Activated T-helper 1 cell treated with anti-CD3 and anti-CD28 coated beads, Interleukin-12 subunit alpha, Interleukin-12 subunit beta, Interleukin-2, Interleukin-4 antibody, amounts not matched to agents 30 ng/mL and 10 ng/mL and 1 ng/mL, durations not matched to agents 14 hours and 24 hours and 36 hours (primary cell): Measurements from ENCODE around the gene EHD4. TPM values are rescaled to one million over a fixed set of nuclear protein-coding genes. Genes with fewer than 3 reads are reported as not detected.

Experiments used
- DNase-seq: peaks from one replicate; pipeline ENCODE4 v3.0.0; 2021; ENCODE audit warnings: low spot score
- H3K27ac Mint-ChIP-seq: one replicate; pipeline ENCODE4 v1.8.0; 2021; ENCODE audit warnings: mild to moderate bottlenecking, mixed read lengths
- H3K27me3 Mint-ChIP-seq: one replicate; pipeline ENCODE4 v1.8.0; 2022; ENCODE audit warnings: mild to moderate bottlenecking, moderate library complexity, mixed read lengths; ENCODE audit not compliant: insufficient read depth
- H3K36me3 Mint-ChIP-seq: one replicate; pipeline ENCODE4 v1.8.0; 2021; ENCODE audit warnings: low read depth, mixed read lengths
- H3K4me1 Mint-ChIP-seq: one replicate; pipeline ENCODE4 v1.8.0; 2021; ENCODE audit warnings: low read depth, mixed read lengths
- H3K4me3 Mint-ChIP-seq: one replicate; pipeline ENCODE4 v1.8.0; 2021; ENCODE audit warnings: mild to moderate bottlenecking, moderate library complexity, mixed read lengths
- H3K9me3 Mint-ChIP-seq: one replicate; pipeline ENCODE4 v1.8.0; 2021; ENCODE audit warnings: mixed read lengths
- intact Hi-C: fragments of 100-400 bp; cut with micrococcal nuclease; formaldehyde crosslinking; loops from one replicate; pipeline ENCODE4 v1.15.1; 2024
- total RNA-seq: library from RNA; stranded (reverse); gene quantifications from 2 replicates; pipeline ENCODE4 v1.2.3, GENCODE V29; 2022

Gene EHD4
- total RNA-seq, 1 donor from 2014 or later: 30.1 TPM

GRCh38 chr15:42007386-42007785 lies 35.0 kb upstream of the EHD4 start:
- Mint-ChIP-seq H3K27ac (peak overlapping the region; percentile 7), H3K9me3 (no peaks in the 10 kb centered on the region), H3K27me3 (peaks cover 5% of the 10 kb centered on the region), H3K36me3 (no peaks in the 10 kb centered on the region), H3K4me1 (peaks cover 32% of the 10 kb centered on the region), H3K4me3 (no peak overlapping the region)
- no peak for DNase-seq
- intact Hi-C loops: no loop called here

- no peak for DNase-seq
- H3K36me3 Mint-ChIP-seq: no peaks in the 10 kb centered on the region
- H3K27me3 Mint-ChIP-seq: peaks cover 10% of the 10 kb centered on the region
- H3K4me3 Mint-ChIP-seq: no peak overlapping the region
- H3K27ac Mint-ChIP-seq: no peak overlapping the region
- H3K9me3 Mint-ChIP-seq: no peaks in the 10 kb centered on the region
- intact Hi-C loops: no loop called here
- H3K4me1 Mint-ChIP-seq: peaks cover 9% of the 10 kb centered on the region
Measured at GRCh38 chr15:42002333-42002732, 30.0 kb upstream of the EHD4 start.

- intact Hi-C loops: no loop called here
- H3K9me3 Mint-ChIP-seq: no peaks in the 10 kb centered on the region
- H3K27me3 Mint-ChIP-seq: peaks cover 9% of the 10 kb centered on the region
- peaks cover 4% of the 10 kb centered on the region for H3K4me1 Mint-ChIP-seq
- no peak overlapping the region for H3K4me3 Mint-ChIP-seq
- H3K36me3 Mint-ChIP-seq: no peaks in the 10 kb centered on the region
- DNase-seq: no peak
- H3K27ac Mint-ChIP-seq: no peak overlapping the region
Measured at GRCh38 chr15:42001236-42001635, 28.9 kb upstream of the EHD4 start.

- Mint-ChIP-seq H3K4me3 (no peak overlapping the region), H3K27ac (no peak overlapping the region), H3K9me3 (no peaks in the 10 kb centered on the region), H3K27me3 (peaks cover 9% of the 10 kb centered on the region), H3K4me1 (peaks cover 4% of the 10 kb centered on the region), H3K36me3 (no peaks in the 10 kb centered on the region)
- no peak for DNase-seq
- intact Hi-C loops: no loop called here
Measured at GRCh38 chr15:41999290-42000285, 27.2 kb upstream of the EHD4 start.

- Mint-ChIP-seq H3K4me1 (peaks cover 4% of the 10 kb centered on the region), H3K36me3 (no peaks in the 10 kb centered on the region), H3K4me3 (no peak overlapping the region), H3K27me3 (peaks cover 8% of the 10 kb centered on the region), H3K27ac (no peak overlapping the region), H3K9me3 (no peaks in the 10 kb centered on the region)
- intact Hi-C loops: no loop called here
- no peak for DNase-seq
Measured at GRCh38 chr15:41997845-41998244, 25.5 kb upstream of the EHD4 start.

DNA sequence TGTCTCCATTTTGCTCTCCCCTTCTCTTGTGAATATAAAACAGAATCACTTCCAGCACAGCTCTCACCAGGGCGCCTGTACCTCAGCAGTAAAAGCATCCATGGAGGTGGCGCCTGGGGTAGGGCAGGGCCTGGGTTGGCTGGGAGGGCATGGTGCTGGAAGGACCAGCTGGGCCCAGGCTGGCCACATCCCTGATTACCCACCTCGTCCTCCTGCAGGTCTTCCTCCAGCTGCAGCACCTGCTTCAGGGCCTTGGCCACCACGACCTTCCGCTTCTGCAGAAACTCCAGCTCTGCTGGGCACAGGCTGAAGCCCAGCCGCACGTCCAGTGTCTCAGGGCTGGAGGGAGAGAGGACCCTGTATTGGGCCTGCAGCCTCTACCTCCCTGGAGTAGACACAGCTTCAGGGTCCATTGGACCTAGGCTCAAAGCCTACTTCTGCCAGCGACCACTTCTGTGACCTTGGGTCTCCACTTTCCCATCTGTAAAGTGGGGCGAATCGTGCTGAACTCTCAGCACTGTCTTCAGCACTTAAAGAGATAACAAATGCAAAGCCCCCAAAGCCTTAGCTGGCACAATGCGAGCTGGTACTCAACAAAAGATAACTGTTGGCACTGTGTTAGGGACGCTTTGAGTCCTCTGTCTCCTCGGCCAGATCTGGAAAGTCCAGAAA lies 24.7 kb upstream of the EHD4 start:
- Mint-ChIP-seq H3K36me3 (no peaks in the 10 kb centered on the region), H3K27me3 (peaks cover 6% of the 10 kb centered on the region), H3K9me3 (no peaks in the 10 kb centered on the region), H3K4me1 (peaks cover 4% of the 10 kb centered on the region), H3K4me3 (no peak overlapping the region), H3K27ac (no peak overlapping the region)
- DNase-seq: no peak
- intact Hi-C loops: no loop called here

- intact Hi-C loops: no loop called here
- peaks cover 4% of the 10 kb centered on the region for H3K4me1 Mint-ChIP-seq
- H3K4me3 Mint-ChIP-seq: no peak overlapping the region
- DNase-seq: no peak
- H3K9me3 Mint-ChIP-seq: no peaks in the 10 kb centered on the region
- H3K36me3 Mint-ChIP-seq: no peaks in the 10 kb centered on the region
- H3K27ac Mint-ChIP-seq: no peak overlapping the region
- H3K27me3 Mint-ChIP-seq: peaks cover 6% of the 10 kb centered on the region
Measured at GRCh38 chr15:41996376-41996775, 24.0 kb upstream of the EHD4 start.

DNA sequence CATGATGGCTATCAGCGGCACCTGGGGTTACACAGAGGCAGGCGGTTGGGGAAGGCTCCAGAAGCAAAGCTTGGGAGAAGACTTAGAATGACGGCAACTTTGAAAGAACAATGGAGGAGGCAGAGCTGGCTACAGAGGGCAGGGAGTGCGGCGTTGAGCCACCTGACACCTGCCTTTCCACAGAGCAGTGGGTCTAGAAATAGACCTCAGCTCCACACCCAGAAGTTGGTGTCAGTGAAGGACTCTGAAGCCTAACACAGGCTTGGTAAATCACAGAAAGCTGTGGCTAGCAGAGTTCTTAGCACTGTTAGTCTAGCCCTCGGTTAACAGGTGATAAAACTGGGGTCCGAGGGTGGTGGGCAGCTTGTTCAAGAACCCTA lies 23.1 kb upstream of the EHD4 start:
- Mint-ChIP-seq H3K4me3 (no peak overlapping the region), H3K9me3 (no peaks in the 10 kb centered on the region), H3K27me3 (peaks cover 6% of the 10 kb centered on the region), H3K4me1 (peaks cover 4% of the 10 kb centered on the region), H3K36me3 (no peaks in the 10 kb centered on the region), H3K27ac (no peak overlapping the region)
- no peak for DNase-seq
- intact Hi-C loops: no loop called here

GRCh38 chr15:41994772-41995475 lies 22.6 kb upstream of the EHD4 start:
- intact Hi-C loops: no loop called here
- no peak overlapping the region for H3K4me3 Mint-ChIP-seq
- H3K4me1 Mint-ChIP-seq: peaks cover 4% of the 10 kb centered on the region
- peaks cover 6% of the 10 kb centered on the region for H3K27me3 Mint-ChIP-seq
- H3K36me3 Mint-ChIP-seq: no peaks in the 10 kb centered on the region
- no peak overlapping the region for H3K27ac Mint-ChIP-seq
- no peaks in the 10 kb centered on the region for H3K9me3 Mint-ChIP-seq
- DNase-seq: no peak

GRCh38 chr15:41994171-41994650 lies 21.9 kb upstream of the EHD4 start:
- intact Hi-C loops: no loop called here
- DNase-seq: no peak
- peaks cover 2% of the 10 kb centered on the region for H3K4me1 Mint-ChIP-seq
- no peaks in the 10 kb centered on the region for H3K9me3 Mint-ChIP-seq
- no peak overlapping the region for H3K4me3 Mint-ChIP-seq
- no peak overlapping the region for H3K27ac Mint-ChIP-seq
- peaks cover 6% of the 10 kb centered on the region for H3K27me3 Mint-ChIP-seq
- no peaks in the 10 kb centered on the region for H3K36me3 Mint-ChIP-seq

GRCh38 chr15:41993472-41994170 lies 21.3 kb upstream of the EHD4 start:
- no peak overlapping the region for H3K4me3 Mint-ChIP-seq
- H3K27me3 Mint-ChIP-seq: peaks cover 5% of the 10 kb centered on the region
- no peak overlapping the region for H3K27ac Mint-ChIP-seq
- no peaks in the 10 kb centered on the region for H3K36me3 Mint-ChIP-seq
- H3K9me3 Mint-ChIP-seq: no peaks in the 10 kb centered on the region
- no peak for DNase-seq
- H3K4me1 Mint-ChIP-seq: peaks cover 2% of the 10 kb centered on the region
- intact Hi-C loops: no loop called here

GRCh38 chr15:41992803-41993190 lies 20.4 kb upstream of the EHD4 start:
- Mint-ChIP-seq H3K27ac (no peak overlapping the region), H3K4me3 (no peak overlapping the region), H3K36me3 (no peaks in the 10 kb centered on the region), H3K9me3 (no peaks in the 10 kb centered on the region), H3K27me3 (no peaks in the 10 kb centered on the region), H3K4me1 (peaks cover 5% of the 10 kb centered on the region)
- DNase-seq: no peak
- intact Hi-C loops: no loop called here
